Measurements from ENCODE around the gene DKK1. TPM values are rescaled to one million over a fixed set of nuclear protein-coding genes. Genes with fewer than 3 reads are reported as not detected.

The DKK1 gene
- polyA plus RNA-seq, 1 experiment: 35.2 TPM

DNA sequence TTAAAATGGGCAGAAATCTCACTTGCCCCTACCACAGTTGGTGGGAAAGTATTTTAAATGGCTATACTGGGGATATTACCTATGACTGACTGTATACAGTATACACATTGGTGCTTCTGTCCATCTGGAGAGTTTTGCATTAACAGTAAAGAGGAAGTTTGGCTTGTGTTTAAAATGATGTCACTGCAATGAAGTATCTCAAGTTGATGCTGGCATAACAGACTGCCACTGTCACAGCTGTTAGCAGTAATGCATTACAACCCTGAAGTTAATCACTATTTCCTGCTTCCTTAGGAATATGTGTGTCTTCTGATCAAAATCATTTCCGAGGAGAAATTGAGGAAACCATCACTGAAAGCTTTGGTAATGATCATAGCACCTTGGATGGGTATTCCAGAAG, 1.9 kb downstream of the DKK1 start:
- ChIA-PET CTCF (interaction anchor here (1.9 to 13.0 kb wide), 3 partner anchors 8 to 250 kb away, joined by 10 to 472 read pairs (median 69); no protein-coding TSS in a partner anchor), POLR2A (no interaction called here)
- DNase-seq (ENCODE audit: low read depth, low spot score): no peak
- Histone ChIP-seq H3K27me3 (ENCODE audit: control insufficient read depth, insufficient read depth, low read length) (no peaks in the 10 kb centered on the region), H3K27ac (ENCODE audit: low read depth, low read length) (no peak overlapping the region), H3K4me3 (ENCODE audit: low read depth, low read length) (peak overlapping the region; percentile 95), H3K9me3 (ENCODE audit: control insufficient read depth, insufficient read depth, low read length) (no peaks in the 10 kb centered on the region; the same call in 1 of the 2 replicates)
- TF ChIP-seq, protein P1, sequence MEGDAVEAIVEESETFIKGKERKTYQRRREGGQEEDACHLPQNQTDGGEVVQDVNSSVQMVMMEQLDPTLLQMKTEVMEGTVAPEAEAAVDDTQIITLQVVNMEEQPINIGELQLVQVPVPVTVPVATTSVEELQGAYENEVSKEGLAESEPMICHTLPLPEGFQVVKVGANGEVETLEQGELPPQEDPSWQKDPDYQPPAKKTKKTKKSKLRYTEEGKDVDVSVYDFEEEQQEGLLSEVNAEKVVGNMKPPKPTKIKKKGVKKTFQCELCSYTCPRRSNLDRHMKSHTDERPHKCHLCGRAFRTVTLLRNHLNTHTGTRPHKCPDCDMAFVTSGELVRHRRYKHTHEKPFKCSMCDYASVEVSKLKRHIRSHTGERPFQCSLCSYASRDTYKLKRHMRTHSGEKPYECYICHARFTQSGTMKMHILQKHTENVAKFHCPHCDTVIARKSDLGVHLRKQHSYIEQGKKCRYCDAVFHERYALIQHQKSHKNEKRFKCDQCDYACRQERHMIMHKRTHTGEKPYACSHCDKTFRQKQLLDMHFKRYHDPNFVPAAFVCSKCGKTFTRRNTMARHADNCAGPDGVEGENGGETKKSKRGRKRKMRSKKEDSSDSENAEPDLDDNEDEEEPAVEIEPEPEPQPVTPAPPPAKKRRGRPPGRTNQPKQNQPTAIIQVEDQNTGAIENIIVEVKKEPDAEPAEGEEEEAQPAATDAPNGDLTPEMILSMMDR (IDR thresholded peaks at IDR 0.05; ENCODE audit: low read depth, low read length): no peak

DNA sequence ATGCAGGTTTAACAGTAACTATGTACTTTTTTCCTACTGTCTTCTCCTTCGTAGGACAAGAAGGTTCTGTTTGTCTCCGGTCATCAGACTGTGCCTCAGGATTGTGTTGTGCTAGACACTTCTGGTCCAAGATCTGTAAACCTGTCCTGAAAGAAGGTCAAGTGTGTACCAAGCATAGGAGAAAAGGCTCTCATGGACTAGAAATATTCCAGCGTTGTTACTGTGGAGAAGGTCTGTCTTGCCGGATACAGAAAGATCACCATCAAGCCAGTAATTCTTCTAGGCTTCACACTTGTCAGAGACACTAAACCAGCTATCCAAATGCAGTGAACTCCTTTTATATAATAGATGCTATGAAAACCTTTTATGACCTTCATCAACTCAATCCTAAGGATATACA, 2.4 kb downstream of the DKK1 start:
- Histone ChIP-seq H3K27ac (ENCODE audit: low read depth, low read length) (peak overlapping the region; percentile 21), H3K9me3 (ENCODE audit: control insufficient read depth, insufficient read depth, low read length) (no peaks in the 10 kb centered on the region; the same call in 1 of the 2 replicates), H3K4me3 (ENCODE audit: low read depth, low read length) (peak overlapping the region; percentile 26; the same call in 1 of the 2 replicates), H3K27me3 (ENCODE audit: control insufficient read depth, insufficient read depth, low read length) (no peaks in the 10 kb centered on the region)
- CTCF ChIA-PET: interaction anchor here (1.9 to 13.0 kb wide), 3 partner anchors 8 to 250 kb away, joined by 10 to 472 read pairs (median 69); no protein-coding TSS in a partner anchor
- no peak for DNase-seq (ENCODE audit: low read depth, low spot score)
- TF ChIP-seq, protein P1 (IDR thresholded peaks at IDR 0.05; ENCODE audit: low read depth, low read length): no peak
- POLR2A ChIA-PET: no interaction called here

DNA sequence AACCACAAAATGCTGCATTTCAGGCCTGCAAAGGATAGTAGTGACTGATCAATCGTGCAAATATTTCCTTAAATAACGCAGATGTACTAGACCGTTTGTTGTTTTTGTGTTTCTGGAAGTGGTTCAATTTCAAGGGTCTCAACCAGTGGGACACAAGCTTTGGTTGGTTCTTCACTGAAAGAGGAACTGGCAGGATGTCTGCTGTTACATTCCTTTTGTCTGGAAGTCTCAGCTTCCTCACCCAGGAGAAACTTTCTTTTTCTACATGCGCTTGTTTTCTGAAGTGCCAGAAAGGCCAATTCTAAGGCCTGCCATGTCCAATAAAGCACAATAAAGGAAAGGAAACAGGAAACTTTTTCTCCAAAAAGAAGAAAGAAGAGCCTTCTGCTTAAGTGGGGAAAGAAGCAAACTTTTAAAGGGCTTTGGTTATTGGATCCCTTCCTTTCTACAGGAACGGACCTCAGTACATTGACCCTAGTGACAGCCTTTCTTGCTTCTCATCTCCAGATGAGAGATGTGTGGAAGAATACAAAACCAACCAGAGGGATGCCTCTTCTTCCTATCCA, 4.1 kb downstream of the DKK1 start:
- ChIA-PET CTCF (interaction anchor here (1.8 to 1.9 kb wide), 3 partner anchors 10 to 171 kb away, joined by 8 to 10 read pairs (median 9); no protein-coding TSS in a partner anchor), POLR2A (interaction anchor here (1.6 kb wide), 1 partner anchor 169 kb away, joined by 4 read pairs; no protein-coding TSS in a partner anchor)
- Histone ChIP-seq H3K27ac (ENCODE audit: low read depth, low read length) (peak overlapping the region; percentile 82), H3K9me3 (ENCODE audit: control insufficient read depth, insufficient read depth, low read length) (peaks cover 2% of the 10 kb centered on the region; the same call in 1 of the 2 replicates), H3K27me3 (ENCODE audit: control insufficient read depth, insufficient read depth, low read length) (no peaks in the 10 kb centered on the region), H3K4me3 (ENCODE audit: low read depth, low read length) (peak overlapping the region; percentile 17; the same call in 1 of the 2 replicates)
- no peak for DNase-seq (ENCODE audit: low read depth, low spot score)
- TF ChIP-seq, protein P1 (IDR thresholded peaks at IDR 0.05; ENCODE audit: low read depth, low read length): no peak

DNA sequence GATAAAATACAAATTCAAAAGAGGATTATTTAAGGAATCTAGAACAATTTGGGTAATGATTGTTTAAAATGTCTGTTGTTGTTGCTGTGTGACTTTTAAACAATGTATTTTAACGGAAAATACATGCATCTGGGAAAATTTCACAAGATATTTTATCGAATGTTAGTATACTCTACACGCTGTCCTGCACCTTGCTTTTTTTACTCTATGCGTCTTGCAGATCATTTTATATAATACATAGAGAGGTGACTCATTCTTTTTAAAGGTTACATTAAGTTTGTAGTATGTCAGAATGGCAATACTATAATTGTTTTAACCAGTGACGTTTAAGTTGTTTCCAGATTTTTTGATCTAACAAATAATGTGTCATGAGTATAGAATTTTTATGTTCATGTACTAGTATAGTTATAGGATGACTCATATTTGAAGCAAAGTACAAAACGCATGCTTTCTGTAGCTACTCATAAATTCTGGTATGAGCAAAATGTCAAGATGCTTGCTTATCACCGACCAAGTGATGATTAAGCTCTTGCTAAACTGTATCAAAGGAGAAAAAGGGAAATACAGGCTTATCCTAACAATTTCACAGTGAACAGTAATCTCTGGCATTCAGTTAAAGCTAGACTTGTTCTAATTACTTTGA, 4.9 kb downstream of the DKK1 start:
- Histone ChIP-seq H3K27ac (ENCODE audit: low read depth, low read length) (no peak overlapping the region), H3K4me3 (ENCODE audit: low read depth, low read length) (no peak overlapping the region), H3K27me3 (ENCODE audit: control insufficient read depth, insufficient read depth, low read length) (no peaks in the 10 kb centered on the region), H3K9me3 (ENCODE audit: control insufficient read depth, insufficient read depth, low read length) (peaks cover 2% of the 10 kb centered on the region; the same call in 1 of the 2 replicates)
- peak; percentile 84 for DNase-seq (ENCODE audit: low read depth, low spot score)
- TF ChIP-seq, protein P1 (IDR thresholded peaks at IDR 0.05; ENCODE audit: low read depth, low read length): no peak
- ChIA-PET POLR2A (interaction anchor here (1.6 kb wide), 1 partner anchor 168 kb away, joined by 4 read pairs; no protein-coding TSS in a partner anchor), CTCF (interaction anchor here (1.1 to 1.9 kb wide), 4 partner anchors 10 to 248 kb away, joined by 4 to 9 read pairs (median 8); no protein-coding TSS in a partner anchor)

DNA sequence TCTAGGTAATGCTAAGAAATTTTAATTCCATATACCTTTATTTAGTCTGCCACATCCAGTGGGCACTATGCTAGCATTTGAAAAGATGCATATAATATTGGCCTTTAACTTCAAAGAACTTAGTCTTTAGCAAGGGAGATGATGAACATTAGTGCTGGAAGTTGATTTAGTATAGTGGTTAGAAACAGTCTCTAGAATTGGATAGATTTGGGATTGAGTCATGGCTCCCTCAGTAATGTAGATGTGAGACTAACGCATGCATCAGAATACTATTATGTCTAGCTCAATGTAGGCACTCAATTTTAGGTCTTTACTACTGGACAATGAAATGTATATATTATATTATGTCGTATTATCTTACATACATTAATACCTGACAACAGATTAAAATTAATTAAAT, 5.8 kb downstream of the DKK1 start:
- TF ChIP-seq, protein P1 (IDR thresholded peaks at IDR 0.05; ENCODE audit: low read depth, low read length): no peak
- no peak for DNase-seq (ENCODE audit: low read depth, low spot score)
- CTCF ChIA-PET: interaction anchor here (0.6 to 1.9 kb wide), 4 partner anchors 11 to 247 kb away, joined by 3 to 9 read pairs (median 6); no protein-coding TSS in a partner anchor
- POLR2A ChIA-PET: no interaction called here
- Histone ChIP-seq H3K27ac (ENCODE audit: low read depth, low read length) (no peak overlapping the region), H3K27me3 (ENCODE audit: control insufficient read depth, insufficient read depth, low read length) (no peaks in the 10 kb centered on the region), H3K9me3 (ENCODE audit: control insufficient read depth, insufficient read depth, low read length) (peaks cover 2% of the 10 kb centered on the region; the same call in 1 of the 2 replicates), H3K4me3 (ENCODE audit: low read depth, low read length) (no peak overlapping the region)

Data from AG04450 (cell line).